Islet precursor cell (in vitro differentiated cells): Measurements from ENCODE around the gene TMUB1.

Source experiments
- DNase-seq: peaks from one replicate; pipeline ENCODE4 v3.0.0-alpha.2; 2018

Gene TMUB1

GRCh38 chr7:151066273-151066974, 16.9 kb downstream of the TMUB1 start:
- DNase-seq = no peak

GRCh38 chr7:151065516-151065915, 17.8 kb downstream of the TMUB1 start:
- no peak for DNase-seq

GRCh38 chr7:151064993-151065392, 18.3 kb downstream of the TMUB1 start:
- DNase-seq = no peak

GRCh38 chr7:151064454-151064853, 18.8 kb downstream of the TMUB1 start:
- no peak for DNase-seq

- DNase-seq = no peak
These were observed 20.1 kb downstream of the TMUB1 start for GRCh38 chr7:151063212-151063561.

GRCh38 chr7:151062399-151063211, 20.7 kb downstream of the TMUB1 start:
- peak; percentile 94 for DNase-seq

- DNase-seq = no peak
These were observed 21.2 kb downstream of the TMUB1 start for GRCh38 chr7:151062111-151062398.

GRCh38 chr7:151061213-151062110, 21.8 kb downstream of the TMUB1 start:
- no peak for DNase-seq

GRCh38 chr7:151060416-151061212, 22.7 kb downstream of the TMUB1 start:
- no peak for DNase-seq

GRCh38 chr7:151060113-151060415, 23.2 kb downstream of the TMUB1 start:
- DNase-seq = peak; percentile 72

- DNase-seq = peak; percentile 79
These were observed 23.8 kb downstream of the TMUB1 start, which contains the start of gene SLC4A2 for GRCh38 chr7:151059367-151060112. Gene SLC4A2 (plus strand): TSS chr7:151059589. CDS start chr7:151061988, 2,399 bp downstream.

GRCh38 chr7:151058781-151059366, 24.4 kb downstream of the TMUB1 start:
- no peak for DNase-seq

GRCh38 chr7:151057989-151058780, 25.1 kb downstream of the TMUB1 start:
- peak; percentile 100 for DNase-seq

- DNase-seq = no peak
These were observed 25.7 kb downstream of the TMUB1 start, which contains the start of gene CDK5 for GRCh38 chr7:151057506-151057988. Gene CDK5 (minus strand): TSS chr7:151057897. CDS start chr7:151057848, 49 bp downstream.

- DNase-seq = peak; percentile 89
These were observed 26.4 kb downstream of the TMUB1 start for GRCh38 chr7:151056666-151057505.

- no peak for DNase-seq
These were observed 27.0 kb downstream of the TMUB1 start for GRCh38 chr7:151056283-151056665.

GRCh38 chr7:151053751-151054150, 29.5 kb downstream of the TMUB1 start:
- DNase-seq = no peak

GRCh38 chr7:151053096-151053495, 30.2 kb downstream of the TMUB1 start:
- no peak for DNase-seq

- DNase-seq = peak; percentile 92
These were observed 32.2 kb downstream of the TMUB1 start for GRCh38 chr7:151051108-151051507.
